Stimulated activated naive B cell treated with anti-CD40 and anti-IgM and Interleukin-4, amounts not matched to agents 10 μg/mL and 1 μg/mL and 100 μg/mL, for 72 hours (primary cell): ENCODE results near the gene TMEM258.

Experiments
- ATAC-seq, 2 donors: fragments of 150-1000 bp; cut with Tn5 transposase; replicated peaks; 2 replicates each; pipeline ENCODE4 v1.10.0; 2021; ENCODE audit warnings: moderate library complexity in 1 of 2
- DNase-seq: peaks from one replicate; pipeline ENCODE4 v3.0.0; 2021
- H3K27ac Mint-ChIP-seq: one replicate; pipeline ENCODE4 v1.8.0; 2022; ENCODE audit warnings: mild to moderate bottlenecking, mixed read lengths
- H3K27me3 Mint-ChIP-seq, 2 donors: one replicate each; pipeline ENCODE4 v1.8.0; 2022; ENCODE audit warnings: mixed read lengths in 2 of 2
- H3K36me3 Mint-ChIP-seq, 2 donors: one replicate each; pipeline ENCODE4 v1.8.0; 2022; ENCODE audit warnings: mixed read lengths in 2 of 2, mild to moderate bottlenecking in 1 of 2
- H3K4me1 Mint-ChIP-seq, 2 donors: one replicate each; pipeline ENCODE4 v1.8.0; 2022; ENCODE audit warnings: mixed read lengths in 2 of 2, mild to moderate bottlenecking in 1 of 2
- H3K4me3 Mint-ChIP-seq, 2 donors: one replicate each; pipeline ENCODE4 v1.8.0; 2022; ENCODE audit warnings: mild to moderate bottlenecking in 2 of 2, mixed read lengths in 2 of 2, moderate library complexity in 1 of 2
- H3K9me3 Mint-ChIP-seq, 2 donors: one replicate each; pipeline ENCODE4 v1.8.0; 2022; ENCODE audit warnings: mixed read lengths in 2 of 2, mild to moderate bottlenecking in 1 of 2

Gene TMEM258

DNA sequence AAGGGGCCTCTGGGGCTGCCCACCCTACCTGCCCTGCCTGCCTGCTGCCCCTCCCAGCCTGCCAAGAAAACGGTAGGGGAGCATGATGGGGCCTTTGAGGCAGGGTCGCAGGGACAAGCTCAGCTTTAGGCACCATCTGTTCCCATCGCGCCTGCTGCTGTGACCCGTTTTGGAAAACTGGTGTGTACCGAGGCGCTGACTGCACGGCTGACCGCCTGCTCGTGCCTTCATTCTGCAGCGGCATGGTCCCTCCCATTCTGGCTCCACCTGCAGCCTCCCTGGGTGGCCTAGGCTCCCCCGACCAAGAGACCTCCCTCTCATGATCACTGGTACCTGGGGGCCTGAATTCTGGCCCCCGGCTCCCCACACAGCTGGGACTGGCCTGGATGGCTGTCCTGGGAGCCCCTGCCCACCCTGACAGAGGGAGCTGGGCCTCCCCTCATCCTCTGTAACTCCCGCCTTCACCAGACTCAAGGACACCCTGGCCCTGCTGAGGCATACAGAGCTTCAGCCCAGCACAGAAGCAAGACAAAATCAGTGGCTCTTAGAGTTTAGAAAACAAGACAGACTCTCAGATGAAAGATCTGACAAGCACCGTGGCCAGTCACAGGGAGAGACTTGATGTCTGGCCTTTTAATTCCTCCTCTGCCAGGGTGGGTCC is 46.5 kb downstream of the TMEM258 start:
- no peaks in the 10 kb centered on the region for H3K4me1 Mint-ChIP-seq
- H3K4me3 Mint-ChIP-seq: no peak overlapping the region
- DNase-seq (no peak), ATAC-seq (no peak)
- H3K27me3 Mint-ChIP-seq: peaks cover 15 to 20% of the 10 kb centered on the region in 2 donors
- H3K9me3 Mint-ChIP-seq: no peaks in the 10 kb centered on the region
- H3K27ac Mint-ChIP-seq: no peak overlapping the region
- no peaks in the 10 kb centered on the region for H3K36me3 Mint-ChIP-seq

DNA sequence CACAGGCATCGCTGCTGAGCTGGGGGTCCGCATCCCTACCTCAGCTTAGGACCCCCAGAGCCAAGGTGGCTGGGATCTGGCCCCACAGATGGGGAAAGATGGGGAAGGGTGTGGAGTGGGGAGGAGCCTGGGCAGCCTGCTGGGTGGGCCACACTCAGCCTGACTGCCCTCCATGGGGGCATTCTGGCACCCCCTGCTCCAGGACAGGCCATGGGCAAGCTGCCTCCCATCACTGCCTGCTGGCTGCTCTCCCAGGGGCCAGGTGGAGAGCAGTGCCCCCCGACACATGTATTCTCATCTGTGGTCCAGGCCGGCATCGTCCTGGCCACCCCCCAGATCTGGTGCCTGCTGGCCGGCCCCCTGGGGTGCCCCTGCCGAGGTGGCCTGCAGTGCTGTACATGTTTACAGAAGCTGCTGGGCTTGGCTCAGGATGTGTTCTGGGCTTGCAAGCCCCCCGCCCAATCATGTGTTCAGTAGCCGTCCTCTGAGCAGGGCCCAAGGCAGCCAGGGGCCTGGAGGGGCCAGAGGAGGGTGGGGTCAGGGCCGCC is 47.7 kb downstream of the TMEM258 start:
- Mint-ChIP-seq H3K27ac (no peak overlapping the region), H3K4me3 (no peak overlapping the region), H3K27me3 (peaks cover 7 to 14% of the 10 kb centered on the region in 2 donors), H3K4me1 (no peaks in the 10 kb centered on the region), H3K9me3 (no peaks in the 10 kb centered on the region), H3K36me3 (no peaks in the 10 kb centered on the region)
- ATAC-seq (no peak), DNase-seq (no peak)

DNA sequence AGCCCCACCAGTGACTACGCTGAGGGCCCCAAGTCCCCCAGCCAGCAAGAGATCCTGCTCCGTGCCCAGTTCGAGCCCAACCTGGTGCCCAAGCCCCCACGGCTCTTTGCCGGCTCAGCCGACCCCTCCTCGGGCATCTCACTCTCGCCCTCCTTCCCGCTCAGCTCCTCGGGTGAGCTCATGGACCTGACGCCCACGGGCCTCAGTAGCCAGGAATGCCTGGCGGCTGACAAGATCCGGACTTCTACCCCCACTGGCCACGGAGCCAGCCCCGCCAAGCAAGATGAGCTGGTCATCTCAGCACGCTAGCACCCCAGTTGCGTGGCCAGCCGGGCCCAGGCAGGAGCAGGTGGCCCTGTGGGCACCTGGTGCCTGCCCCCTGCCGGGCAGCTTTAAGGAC is 48.2 kb downstream of the TMEM258 start:
- Mint-ChIP-seq H3K4me3 (no peak overlapping the region), H3K27ac (no peak overlapping the region), H3K9me3 (no peaks in the 10 kb centered on the region), H3K36me3 (no peaks in the 10 kb centered on the region), H3K27me3 (peaks cover 3 to 9% of the 10 kb centered on the region in 2 donors), H3K4me1 (no peaks in the 10 kb centered on the region)
- ATAC-seq: no peak
- no peak for DNase-seq

DNA sequence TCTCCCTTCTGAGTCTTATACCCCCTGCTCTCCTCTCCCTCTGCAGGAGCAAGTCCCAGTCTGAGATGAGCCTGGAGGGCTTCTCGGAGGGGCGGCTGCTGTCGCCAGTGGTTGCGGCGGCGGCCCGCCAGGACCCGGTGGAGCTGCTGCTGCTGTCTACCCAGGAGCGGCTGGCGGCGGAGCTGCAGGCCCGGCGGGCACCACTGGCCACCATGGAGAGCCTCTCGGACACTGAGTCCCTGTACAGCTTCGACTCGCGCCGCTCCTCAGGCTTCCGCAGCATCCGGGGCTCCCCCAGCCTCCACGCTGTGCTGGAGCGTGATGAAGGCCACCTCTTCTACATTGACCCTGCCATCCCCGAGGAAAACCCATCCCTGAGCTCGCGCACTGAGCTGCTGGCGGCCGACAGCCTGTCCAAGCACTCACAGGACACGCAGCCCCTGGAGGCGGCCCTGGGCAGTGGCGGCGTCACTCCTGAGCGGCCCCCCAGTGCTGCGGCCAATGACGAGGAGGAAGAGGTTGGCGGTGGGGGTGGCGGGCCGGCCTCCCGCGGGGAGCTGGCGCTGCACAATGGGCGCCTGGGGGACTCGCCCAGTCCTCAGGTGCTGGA is 48.8 kb downstream of the TMEM258 start:
- no peaks in the 10 kb centered on the region for H3K4me1 Mint-ChIP-seq
- no peak for DNase-seq
- no peaks in the 10 kb centered on the region for H3K36me3 Mint-ChIP-seq
- no peak overlapping the region for H3K4me3 Mint-ChIP-seq
- no peak overlapping the region for H3K27ac Mint-ChIP-seq
- H3K27me3 Mint-ChIP-seq: peaks cover 0 to 3% of the 10 kb centered on the region in 2 donors
- no peaks in the 10 kb centered on the region for H3K9me3 Mint-ChIP-seq
- ATAC-seq: no peak

DNA sequence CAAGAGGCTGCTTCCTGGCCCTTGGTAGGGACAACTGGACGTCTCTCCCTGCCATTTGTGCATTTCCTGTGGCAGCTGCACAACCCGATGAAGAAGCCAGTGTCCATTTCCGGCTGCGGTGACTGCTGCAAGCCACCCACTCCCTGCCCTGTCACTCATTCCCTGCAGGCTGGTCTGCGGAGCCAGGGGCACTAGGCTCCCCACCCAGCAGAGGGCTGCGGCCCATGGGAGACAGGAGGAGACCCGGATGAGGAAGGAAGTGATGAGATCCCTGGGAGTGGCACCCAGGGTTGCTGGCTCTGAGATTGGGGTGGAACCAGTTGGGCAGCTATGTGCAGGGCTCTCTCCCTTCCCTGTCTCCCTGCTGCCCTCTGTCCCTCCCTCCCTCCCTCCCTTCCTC is 50.0 kb downstream of the TMEM258 start:
- Mint-ChIP-seq H3K36me3 (no peaks in the 10 kb centered on the region), H3K9me3 (no peaks in the 10 kb centered on the region), H3K27ac (no peak overlapping the region), H3K4me3 (no peak overlapping the region), H3K4me1 (no peaks in the 10 kb centered on the region), H3K27me3 (peaks cover 0 to 9% of the 10 kb centered on the region in 2 donors)
- no peak for DNase-seq
- no peak for ATAC-seq

DNA sequence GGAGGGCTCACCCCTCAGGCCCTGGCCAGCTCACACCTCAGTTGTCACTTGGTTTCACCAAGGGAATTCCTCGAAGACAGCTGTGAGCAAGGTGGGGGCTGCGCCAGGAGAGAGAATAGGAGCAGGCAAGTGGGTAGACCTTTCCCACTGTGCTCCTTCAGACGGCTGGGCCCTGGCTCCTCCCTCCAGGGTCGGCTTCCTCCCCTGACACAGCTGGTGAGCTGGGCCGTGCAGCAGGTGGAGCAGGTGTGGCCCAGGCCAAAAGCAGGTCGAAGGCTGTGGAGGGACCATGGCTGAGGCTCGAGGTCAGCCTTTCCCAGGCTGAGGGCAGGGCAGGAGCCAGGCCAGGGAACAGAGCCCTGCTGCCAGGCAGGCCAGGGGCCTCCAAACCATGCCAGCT is 52.4 kb downstream of the TMEM258 start:
- Mint-ChIP-seq H3K9me3 (no peaks in the 10 kb centered on the region), H3K4me1 (no peaks in the 10 kb centered on the region), H3K4me3 (no peak overlapping the region), H3K36me3 (no peaks in the 10 kb centered on the region), H3K27me3 (peaks cover 0 to 9% of the 10 kb centered on the region in 2 donors), H3K27ac (no peak overlapping the region)
- DNase-seq: no peak
- ATAC-seq: no peak

DNA sequence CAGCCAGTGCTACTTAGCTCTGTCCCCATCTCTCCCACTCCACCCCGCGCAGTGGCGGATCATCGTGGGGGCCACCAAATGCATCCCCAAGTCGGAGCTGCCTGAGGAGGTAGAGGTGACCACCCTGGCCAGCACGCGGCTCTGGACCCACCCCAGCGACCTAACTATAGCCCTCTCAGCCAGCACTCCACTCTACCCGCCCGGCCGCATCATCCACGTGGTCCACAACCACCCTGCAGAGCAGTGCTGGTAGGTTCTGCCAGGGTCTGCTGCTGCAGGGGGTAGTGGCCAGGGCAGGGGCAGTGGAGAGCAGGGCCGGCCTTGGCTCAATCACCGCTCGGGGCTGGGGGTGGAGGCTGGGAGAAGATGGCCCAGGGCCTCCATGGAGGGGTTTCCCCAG is 53.0 kb downstream of the TMEM258 start:
- Mint-ChIP-seq H3K4me3 (no peak overlapping the region), H3K4me1 (no peaks in the 10 kb centered on the region), H3K27me3 (peaks cover 0 to 9% of the 10 kb centered on the region in 2 donors), H3K9me3 (no peaks in the 10 kb centered on the region), H3K36me3 (no peaks in the 10 kb centered on the region), H3K27ac (no peak overlapping the region)
- ATAC-seq (no peak), DNase-seq (no peak)
